Measurements from ENCODE around the gene HS3ST3B1.

Gene HS3ST3B1

DNA sequence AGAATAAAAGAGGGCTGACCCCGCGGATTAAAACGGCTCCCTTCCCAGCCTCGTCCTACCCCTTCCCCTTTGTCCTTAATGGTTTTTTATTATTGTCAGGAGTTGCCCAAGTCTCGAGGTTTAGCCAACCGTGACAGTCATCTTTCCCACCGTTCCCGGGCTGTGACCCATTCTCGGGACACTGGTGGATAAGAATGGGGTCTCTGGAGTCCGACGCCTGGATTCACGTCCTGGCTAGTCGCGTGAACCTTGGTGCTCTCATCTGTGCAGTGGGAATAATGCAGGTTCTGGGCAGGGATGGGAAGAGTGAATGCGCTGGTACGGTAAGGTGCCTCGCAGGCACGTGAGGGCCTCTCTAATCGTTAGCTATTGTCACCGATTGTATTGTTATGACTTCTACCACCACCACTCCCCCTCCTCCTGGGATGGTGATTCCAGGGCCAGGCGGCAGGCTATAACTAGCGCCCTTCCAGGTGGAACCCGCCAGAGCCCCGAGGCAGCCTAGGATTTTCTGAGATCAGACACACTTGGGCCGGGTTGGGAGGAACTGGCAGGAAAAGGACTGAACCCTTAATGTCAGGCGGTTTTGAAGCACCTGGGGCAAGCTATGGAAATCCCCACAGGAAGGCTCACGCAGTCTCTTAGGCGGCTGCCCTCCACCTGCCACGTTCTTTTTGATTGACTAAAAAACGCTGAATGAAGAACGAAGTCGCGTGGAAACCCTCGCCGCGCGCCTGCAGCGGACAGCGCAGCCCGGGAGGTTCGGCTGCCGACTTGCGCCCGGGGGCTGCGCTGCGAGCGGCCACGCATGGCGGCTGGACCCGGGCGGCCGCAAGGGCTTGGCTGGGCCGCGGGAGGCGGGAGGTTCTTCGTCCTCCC, 2.7 kb downstream of the HS3ST3B1 start:
- DNase-seq (ENCODE audit: low spot score): no peak

DNA sequence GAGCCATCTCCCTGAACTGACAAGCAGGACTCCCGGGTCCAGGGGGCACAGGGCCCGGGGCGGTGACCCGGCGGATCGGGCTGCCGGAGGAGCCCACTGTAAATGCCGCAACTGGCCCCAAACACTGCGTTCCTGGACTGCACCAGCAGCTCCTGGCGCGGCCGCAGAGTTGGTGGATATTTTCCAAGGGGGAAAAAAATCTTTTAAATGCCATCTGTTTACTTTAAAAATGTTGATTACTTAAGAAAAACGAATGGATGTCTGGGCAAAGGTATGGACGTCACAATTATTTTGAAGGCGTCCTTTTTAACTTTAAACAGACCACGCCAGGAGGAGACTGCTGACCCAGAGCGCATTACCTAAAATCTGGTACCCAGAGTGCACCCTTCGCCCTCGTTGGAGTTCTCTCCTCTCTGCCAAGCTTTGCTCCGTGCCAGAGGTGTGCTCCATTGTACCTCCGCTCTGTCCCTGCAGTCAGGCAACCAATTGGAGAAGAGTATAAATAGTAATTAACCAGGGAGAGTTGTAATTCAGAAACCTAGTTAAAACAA, 3.4 kb downstream of the HS3ST3B1 start:
- DNase-seq (ENCODE audit: low spot score): no peak

DNA sequence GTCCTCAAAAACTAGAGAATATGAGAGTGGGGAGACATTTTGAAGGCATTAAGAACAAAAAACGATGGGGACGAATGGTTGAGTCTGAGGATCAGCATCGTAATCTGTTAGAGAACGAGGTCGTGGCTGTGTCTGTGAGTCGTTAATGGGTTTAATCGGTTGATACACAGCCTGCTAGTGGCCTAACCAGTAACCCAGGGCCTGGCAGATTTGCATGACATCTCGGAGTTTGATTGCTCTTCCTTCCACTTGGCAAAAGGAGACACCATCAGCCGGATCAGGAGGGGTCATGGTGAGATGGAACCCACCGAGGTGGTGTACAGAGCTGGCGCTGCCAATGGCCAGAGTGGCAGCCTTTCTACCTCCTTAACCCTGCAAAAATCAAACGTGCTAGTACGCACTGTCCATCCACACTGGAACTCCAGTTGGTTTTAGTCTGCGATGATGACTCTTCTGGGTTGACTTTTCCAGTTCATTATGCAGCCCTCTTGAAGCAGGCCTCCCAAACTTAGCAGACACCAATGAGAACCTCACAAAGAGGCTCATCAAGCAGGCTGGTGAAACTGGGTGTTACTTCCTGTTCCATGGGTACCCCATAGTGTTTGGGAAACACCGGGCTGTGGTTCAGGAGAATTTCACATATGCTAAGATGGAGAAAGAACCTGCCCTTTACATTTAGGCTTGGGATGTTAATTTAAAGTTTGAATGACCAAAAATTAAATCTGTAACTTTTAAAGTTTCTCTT, 4.1 kb downstream of the HS3ST3B1 start:
- DNase-seq (ENCODE audit: low spot score): no peak

DNA sequence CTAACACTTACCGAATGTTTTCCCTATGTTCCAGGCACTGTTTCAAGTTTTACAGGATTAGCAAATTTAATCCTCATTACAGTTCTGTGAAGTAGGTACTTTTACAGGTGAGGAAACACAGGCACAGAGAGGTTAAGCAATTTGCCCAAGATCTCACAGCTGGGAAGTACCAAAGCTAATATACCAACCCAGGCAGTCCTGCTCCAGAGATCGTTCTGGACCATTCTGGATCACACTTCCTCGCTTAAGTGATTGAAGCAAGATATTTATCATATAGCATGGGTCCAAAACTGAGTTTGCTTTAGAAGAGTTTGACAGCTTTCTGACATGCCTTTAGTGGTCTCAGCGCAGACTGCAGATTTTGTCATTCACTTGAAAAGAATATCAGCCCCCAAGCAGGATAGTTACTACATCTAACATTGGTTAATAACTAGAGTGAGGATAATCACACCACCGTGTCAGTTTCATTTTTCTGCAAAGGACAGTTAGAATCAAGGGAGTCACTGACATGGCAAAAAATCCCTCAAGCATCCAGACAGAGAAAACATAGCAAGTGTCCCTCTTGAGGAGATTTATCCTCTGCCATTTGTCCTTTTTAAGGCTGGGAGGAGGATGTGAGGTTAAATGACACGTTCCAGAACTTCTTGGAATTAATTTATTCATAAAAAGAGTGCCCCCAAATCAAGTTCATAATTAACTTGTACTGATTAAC, 5.1 kb downstream of the HS3ST3B1 start:
- DNase-seq (ENCODE audit: low spot score): no peak

DNA sequence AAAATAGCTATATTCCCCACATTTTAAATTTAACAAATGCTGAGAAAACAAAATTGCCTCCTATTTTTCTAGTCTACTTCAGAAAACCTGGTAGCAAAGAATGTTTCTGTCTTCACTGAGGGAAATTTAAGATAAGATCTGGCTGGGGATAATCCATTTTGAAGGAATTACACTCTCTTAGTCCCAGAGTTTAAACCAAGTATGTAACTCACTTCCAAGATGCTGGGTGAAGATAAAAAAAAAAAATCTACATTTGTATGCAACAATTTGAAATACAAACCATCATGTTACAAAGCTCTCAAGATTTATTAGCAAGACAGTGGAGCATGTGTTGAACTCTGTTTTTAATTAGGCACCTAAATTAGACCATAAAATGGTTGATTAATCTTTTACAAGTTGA, 5.7 kb downstream of the HS3ST3B1 start:
- no peak for DNase-seq (ENCODE audit: low spot score)

DNA sequence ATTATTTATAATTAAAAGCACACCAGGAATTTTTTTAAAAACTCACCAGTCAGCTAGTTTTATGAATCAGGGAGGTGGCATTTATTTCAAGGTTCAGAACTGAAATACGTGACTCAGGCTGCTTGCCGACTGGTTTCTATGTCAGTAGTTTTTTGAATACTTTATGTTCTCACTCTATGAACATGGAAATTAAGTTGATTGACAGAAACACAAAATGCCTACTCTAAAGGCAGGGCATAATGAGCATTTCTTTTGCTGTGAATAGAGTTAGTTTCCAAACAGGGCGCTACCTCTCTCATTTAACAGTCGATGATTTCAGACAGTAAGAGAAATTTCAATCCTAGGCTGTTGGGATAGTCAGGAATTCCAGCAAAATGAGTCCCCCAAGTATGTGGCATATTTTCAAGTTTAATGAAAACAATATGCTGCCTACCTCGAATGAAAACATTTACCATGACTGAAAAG, 6.7 kb downstream of the HS3ST3B1 start:
- no peak for DNase-seq (ENCODE audit: low spot score)

DNA sequence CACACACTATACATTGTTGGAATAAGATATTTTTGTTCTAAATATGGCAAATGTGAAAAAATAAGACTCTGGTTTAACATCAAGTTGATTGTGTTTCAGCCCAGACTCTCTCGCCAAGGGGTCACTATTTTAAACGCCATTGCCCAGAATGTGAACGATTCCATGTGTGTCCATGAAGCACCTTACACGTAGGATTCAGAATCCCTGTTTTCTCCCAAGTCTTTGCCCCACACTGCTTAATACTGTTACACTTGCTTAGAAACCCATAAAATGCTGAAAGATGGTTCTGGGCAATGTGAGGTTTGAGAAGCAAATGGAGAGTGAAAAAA, 7.7 kb downstream of the HS3ST3B1 start:
- no peak for DNase-seq (ENCODE audit: low spot score)

DNA sequence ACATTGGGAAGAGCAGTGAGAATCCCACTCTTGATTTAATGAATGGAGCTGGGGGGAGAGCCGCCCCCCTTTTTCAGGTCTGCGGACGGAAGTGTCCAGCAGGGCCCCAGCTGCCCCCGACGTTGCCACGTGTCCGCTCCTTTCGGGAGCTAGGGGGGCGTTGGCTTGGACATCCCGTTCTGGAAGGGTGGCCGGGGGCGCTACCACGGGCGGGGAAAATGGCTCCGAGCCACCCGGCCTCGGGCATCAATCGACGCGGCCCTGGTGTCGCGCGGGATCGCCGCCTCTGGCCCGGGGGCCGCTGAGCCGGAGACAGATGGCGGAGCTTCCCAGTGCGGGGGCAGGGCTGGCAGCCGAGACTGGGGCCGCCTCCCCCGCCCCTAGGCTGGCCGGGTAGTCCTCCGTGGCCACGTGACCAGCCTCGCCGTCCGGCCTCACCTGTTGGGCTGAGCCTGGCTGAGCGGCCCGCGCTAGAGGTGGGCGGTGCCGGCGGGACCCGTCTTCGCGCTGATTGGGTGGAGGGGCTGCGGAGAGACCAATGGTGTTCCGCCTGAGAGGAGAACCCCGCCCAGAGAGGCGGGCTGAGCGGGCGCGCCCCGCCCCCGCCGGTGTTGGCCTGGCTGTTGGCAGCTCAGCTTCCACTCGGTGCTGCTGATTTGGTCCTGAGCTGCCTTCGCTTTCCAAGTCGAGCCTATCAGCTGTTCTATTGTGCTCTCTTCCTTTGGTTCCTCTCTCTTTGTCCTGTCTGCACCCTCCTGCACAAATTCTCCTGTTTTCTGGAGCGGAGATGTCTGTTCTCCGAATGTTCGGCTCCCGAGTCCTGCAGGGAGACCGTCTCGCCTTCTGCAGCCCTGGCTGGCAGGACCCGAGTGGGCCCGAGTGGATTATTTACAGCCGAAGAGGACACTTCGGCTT, 8.3 kb downstream of the HS3ST3B1 start:
- peak; percentile 53 for DNase-seq (ENCODE audit: low spot score)

DNA sequence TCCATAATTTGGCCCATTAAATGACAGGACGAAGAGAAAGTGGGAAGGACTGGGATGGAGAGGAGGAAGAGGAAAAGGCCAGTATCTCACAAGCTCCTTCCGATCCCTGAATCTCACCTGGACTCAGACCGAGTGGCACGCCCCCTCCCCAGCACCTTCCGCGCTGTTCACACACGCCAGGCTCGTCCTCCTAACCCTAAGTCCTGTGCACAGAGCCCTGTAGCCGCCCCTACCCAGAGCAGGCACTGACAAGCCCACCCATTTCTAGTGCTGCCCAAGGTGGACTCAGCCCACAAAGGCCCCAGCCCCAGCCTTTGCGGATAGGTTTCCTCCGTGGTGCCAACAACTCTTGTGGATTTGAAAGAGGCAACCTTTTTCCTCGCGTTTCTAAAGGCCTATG, 9.2 kb downstream of the HS3ST3B1 start:
- no peak for DNase-seq (ENCODE audit: low spot score)

DNA sequence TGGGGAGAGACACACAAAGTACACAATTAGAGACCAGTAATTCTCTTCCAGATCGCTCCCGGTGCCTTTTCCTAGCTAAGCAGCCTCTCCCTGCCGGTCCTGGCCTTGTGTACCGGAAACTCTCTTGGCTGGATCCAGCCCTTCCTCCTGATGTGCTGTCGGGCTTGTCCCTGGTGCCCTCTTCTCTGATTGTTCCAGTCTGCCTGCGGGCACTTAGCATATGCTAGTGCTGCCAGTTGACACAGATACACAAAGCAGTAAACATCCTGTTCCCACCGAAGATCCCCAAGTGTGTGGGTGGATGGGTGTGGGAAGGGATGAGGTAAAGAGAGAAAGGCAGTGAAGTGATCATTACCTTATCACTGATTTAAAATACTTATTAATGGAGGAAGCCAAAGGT, 9.7 kb downstream of the HS3ST3B1 start:
- no peak for DNase-seq (ENCODE audit: low spot score)

DNA sequence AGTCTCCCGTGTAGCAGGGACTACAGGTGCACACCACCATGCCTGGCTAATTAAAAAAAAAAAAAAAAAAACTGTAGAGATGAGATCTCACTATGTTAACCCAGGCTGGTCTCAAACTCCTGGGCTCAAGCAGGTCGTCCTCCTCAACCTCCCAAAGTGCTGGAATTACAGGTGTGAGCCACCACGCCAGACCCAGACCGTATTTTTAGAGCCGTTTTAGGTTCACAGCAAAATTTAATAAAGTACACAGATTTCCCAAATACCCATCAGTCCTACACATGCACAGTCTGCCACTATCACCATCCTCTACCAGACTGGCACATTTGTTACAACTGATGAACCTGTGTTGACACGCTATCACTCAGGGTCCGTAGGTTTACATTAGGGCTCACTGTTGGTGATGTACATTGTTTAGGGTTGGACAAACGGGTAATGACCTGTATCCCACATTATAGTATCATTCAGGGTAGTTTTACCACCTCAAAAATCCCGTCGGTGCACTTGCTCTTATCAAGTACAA, 10.4 kb downstream of the HS3ST3B1 start:
- DNase-seq (ENCODE audit: low spot score): no peak

DNA sequence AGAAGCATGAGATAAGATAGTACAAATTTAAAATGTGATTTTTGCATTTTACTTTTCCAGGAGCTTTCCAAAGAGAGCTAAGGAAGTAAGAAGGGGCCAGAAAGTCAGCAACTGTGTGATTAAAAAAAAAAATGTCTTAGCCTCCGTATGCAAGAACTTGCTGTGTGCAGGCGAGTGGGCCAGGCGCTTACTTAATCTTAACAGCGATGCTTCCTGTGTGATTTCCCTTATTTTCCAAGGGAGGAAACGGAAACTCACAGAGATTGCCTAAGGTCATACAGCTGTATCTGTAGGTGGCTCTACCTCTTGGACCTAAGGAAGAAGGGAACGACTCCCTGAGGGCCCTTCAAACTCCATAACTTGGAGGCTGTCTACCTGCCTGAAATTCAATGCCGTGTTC, 11.1 kb downstream of the HS3ST3B1 start:
- no peak for DNase-seq (ENCODE audit: low spot score)

DNA sequence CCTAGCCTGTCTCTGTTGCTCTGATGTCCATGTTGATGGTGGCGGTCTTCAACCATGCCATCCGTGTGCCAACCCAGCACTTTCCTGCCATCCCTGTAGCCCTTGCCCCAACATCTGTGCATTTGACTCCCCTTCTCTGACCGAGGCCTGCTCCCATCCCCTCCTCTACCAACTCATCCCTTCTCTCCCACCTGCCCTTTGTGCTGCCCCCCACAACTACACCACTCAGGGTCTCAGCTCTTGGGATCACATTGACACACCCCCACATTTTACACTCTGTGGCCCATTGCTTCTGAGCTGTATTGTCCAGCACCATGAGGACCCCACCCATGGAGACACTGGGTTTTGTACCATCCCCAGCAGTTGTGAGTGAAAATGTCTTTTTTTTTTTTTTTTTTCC, 11.6 kb downstream of the HS3ST3B1 start:
- no peak for DNase-seq (ENCODE audit: low spot score)

DNA sequence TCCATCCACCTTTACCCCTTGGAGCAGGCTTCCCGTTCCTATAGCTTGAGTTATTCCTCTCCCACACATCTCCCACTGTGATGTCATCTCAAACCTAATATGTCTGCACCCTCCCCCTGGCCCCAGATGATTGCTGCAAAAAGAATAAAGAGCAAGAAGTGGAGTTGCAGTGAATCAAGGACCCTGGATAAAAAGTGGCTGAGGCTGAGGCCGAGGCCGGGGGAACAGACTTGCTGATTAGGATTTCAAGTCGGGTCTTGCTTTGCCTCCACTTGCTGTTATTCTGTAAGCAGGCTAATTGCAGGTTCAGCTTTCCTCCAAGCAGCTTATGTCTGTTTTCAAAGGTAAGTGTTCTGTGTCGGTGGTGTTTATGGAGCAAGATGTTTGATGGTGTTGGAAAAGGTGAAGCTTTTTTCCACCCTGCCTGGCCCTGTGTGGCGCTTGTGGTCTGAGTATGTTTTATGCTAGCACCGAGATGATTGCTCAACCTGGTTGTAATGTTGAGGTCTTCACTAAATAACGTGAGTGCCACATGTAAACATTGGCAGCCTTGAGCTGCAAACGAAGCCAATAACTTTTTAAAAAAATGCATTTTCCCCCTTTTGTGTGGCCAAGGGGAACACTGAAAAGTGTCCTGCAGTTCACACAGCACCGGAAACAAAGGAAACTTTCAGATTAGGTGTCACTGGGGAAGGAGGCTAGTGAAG, 15.4 kb downstream of the HS3ST3B1 start:
- DNase-seq (ENCODE audit: low spot score): no peak

DNA sequence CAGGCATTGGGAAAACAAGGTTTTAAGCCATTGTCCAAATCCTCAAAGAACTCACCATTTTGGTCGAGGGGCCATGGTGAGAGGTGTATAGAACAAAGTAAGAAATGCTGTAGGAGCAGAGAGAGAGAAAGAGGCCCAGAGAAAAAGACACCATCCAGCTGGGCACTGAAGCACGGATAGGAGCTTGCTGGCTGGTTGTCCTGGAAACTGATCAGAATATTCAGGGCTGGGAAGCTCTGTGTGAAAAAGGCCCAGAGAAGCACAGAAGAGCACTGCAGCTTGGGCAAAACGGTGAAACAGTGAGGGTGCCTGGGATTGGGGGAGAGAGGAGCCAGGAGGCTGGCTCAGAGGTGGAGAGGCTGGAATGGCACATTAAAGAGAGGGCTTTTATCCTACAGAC, 16.5 kb downstream of the HS3ST3B1 start:
- no peak for DNase-seq (ENCODE audit: low spot score)

DNA sequence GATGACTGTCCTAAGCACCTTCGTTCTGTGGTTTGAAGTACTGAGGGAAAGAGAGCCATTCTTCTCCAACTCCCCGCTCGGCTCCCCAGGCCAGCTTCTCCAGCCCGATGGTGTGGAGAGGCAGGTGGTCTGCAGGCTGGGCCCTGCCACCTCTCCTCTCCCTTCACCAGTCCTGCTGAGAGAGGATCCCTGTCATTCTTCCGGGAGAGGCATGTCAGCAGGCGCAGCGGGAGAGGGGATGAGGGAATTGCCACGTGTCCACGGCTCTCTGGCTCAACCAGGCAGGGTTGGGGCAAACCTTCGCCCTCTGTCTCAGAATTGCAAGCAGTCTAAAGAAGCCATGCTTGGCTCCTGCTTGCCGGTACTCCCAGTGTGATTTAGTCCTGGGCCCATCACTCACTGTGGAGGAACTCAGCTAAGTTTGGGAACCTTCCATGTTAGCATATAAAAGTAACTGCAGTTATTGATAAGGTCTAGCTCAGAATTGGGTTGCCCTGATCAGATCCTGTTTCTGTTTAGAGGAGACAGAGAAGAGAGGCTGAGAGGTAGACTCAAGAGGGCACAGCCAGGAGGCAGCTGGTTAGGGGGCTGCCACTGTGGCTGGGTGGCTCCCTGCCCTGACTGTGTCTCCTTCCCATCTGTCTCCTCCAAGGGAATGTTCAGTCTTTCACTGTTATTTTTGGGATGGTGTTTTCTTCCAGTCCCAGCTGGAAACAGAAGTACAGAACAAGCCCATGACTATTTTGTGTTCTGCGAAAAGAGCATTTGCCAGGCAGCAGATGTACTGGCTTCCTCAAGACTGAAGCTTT, 17.4 kb downstream of the HS3ST3B1 start:
- no peak for DNase-seq (ENCODE audit: low spot score)

DNA sequence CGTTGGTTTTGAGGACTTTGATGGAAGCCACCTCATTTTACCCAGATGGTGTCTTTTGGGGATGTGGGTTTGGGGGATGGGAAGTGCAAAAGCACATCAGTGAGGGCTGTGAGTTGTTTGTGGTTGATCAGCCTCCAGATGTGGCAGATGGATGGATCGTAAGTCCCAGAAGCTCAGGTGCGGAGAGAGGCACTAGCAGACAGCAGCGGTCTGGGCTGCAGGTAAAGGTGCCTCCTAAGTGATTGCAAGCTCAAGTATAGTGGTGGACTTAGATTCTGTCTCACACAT, 18.0 kb downstream of the HS3ST3B1 start:
- no peak for DNase-seq (ENCODE audit: low spot score)

DNA sequence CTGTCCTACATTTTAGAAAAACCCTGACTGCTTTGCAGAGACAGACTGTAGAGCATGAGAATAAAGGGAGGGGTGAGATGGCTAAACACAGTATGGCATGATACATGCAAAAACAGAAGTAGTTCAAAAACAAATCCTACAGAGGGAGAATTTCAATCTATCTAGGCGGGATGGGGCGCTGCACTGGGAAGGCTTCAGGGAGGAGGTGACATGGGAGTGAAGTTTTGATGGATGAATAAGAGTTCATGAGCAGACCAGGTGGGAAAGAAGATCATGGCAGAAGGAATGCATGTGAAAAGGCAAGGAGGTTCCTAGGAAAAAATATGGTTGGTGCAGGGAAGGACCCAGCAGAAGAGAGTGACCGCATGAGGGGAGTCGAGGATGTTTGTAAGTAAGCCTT, 19.2 kb downstream of the HS3ST3B1 start:
- no peak for DNase-seq (ENCODE audit: low spot score)

DNA sequence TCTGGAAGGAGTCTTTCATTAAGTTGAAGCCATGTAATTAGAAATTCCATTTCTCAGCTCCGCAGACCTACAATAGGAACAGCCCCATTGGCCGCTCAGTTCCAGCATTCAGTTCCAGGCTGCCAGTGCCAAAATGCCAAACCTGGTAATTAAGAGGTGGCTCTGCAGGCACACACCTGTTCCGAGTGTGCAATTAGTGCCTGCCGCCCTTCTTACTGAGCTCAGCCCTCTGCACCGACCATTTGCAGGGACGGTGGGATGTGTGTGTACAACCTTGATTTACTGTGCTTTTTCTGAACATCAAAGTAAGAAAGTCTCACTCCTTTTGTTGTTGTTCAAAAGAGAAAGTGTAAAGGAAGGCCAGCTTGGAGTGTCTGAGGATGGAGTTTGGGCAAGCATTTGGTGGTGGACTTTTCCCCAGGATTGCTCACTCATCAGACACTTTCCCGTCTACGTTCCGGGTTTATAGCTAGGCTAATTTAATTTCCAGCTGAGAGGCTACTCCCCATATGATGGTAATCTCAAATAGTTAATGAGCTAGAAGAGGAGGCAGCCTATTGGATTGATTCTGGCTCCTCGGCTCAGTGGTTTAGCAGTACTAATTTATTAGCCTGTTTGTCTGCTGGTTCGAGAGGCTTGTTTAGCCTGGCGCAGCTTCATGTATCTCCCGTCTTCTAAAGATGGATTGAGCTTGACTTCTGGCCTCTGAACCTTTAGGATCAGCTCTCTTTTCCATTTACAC, 20.0 kb downstream of the HS3ST3B1 start:
- no peak for DNase-seq (ENCODE audit: low spot score)
